Fibroblast of pulmonary artery (primary cell): ENCODE data around the gene RHBDD1.
A peak's percentile ranks its signal among the peaks of the same experiment; 100 is the strongest.

Source experiments
- DNase-seq: peaks from one replicate; pipeline ENCODE4 v3.0.0-alpha.2; 2010; ENCODE audit warnings: low read depth
- H3K4me3 ChIP-seq: replicated peaks from 2 replicates; pipeline ENCODE4 v1.5.1; 2011; ENCODE audit warnings: low read depth, mild to moderate bottlenecking, control low read depth, low read length, moderate library complexity
- CTCF ChIP-seq: IDR thresholded peaks from 2 replicates; pipeline ENCODE4 v1.5.1; 2011; ENCODE audit warnings: mild to moderate bottlenecking, control low read depth, low read length, inconsistent platforms; ENCODE audit errors: missing control alignments

RHBDD1 gene

GRCh38 chr2:227000123-227000522, 164.3 kb downstream of the RHBDD1 start:
- no peak overlapping the region for H3K4me3 ChIP-seq

GRCh38 chr2:227004482-227004881, 168.6 kb downstream of the RHBDD1 start:
- no peak for TF ChIP-seq CTCF

More at GRCh38 chr2:227000123-227000522, 164.3 kb downstream of the RHBDD1 start:
- TF ChIP-seq CTCF = no peak
- no peak for DNase-seq

GRCh38 chr2:227006189-227006897, 170.5 kb downstream of the RHBDD1 start:
- no peak overlapping the region for H3K4me3 ChIP-seq
- no peak for DNase-seq
- TF ChIP-seq CTCF = no peak

More at GRCh38 chr2:227004482-227004881, 168.6 kb downstream of the RHBDD1 start:
- no peak overlapping the region for H3K4me3 ChIP-seq
- no peak for DNase-seq

GRCh38 chr2:227007148-227007547, 171.3 kb downstream of the RHBDD1 start:
- no peak for DNase-seq
- no peak for TF ChIP-seq CTCF
- no peak overlapping the region for H3K4me3 ChIP-seq

GRCh38 chr2:227007940-227008339, 172.1 kb downstream of the RHBDD1 start:
- H3K4me3 ChIP-seq = no peak overlapping the region
- TF ChIP-seq CTCF = no peak
- DNase-seq = no peak

- no peak for TF ChIP-seq CTCF
- no peak overlapping the region for H3K4me3 ChIP-seq
- DNase-seq = peak; percentile 21
Observed at GRCh38 chr2:227010433-227010832, 174.6 kb downstream of the RHBDD1 start.

GRCh38 chr2:227013330-227013729, 177.5 kb downstream of the RHBDD1 start:
- DNase-seq = no peak
- no peak for TF ChIP-seq CTCF
- no peak overlapping the region for H3K4me3 ChIP-seq
